ENCODE measurements around the gene FREM2.

Gene FREM2

GRCh38 chr13:38905861-38906260, 219.0 kb downstream of the FREM2 start:
- no peak for ATAC-seq

- no peak for ATAC-seq
Observed at GRCh38 chr13:38908574-38908973, 221.7 kb downstream of the FREM2 start.

- ATAC-seq: no peak
Observed at GRCh38 chr13:38914070-38914469, 227.2 kb downstream of the FREM2 start.

- ATAC-seq: no peak
Observed at GRCh38 chr13:38921081-38921480, 234.2 kb downstream of the FREM2 start.

- no peak for ATAC-seq
Observed at GRCh38 chr13:38922170-38922569, 235.3 kb downstream of the FREM2 start.

GRCh38 chr13:38933786-38934185, 246.9 kb downstream of the FREM2 start:
- no peak for ATAC-seq

All from activated CD4-positive, CD25-positive, alpha-beta regulatory T cell treated with anti-CD3 and anti-CD28 coated beads, Interleukin-2, amount 50 U/mL, for 24 hours (primary cell).